ENCODE measurements around the gene PTH2. TPM values are rescaled to one million over a fixed set of nuclear protein-coding genes. Genes with fewer than 3 reads are reported as not detected.
"Not testable (repeated sequence)": the region's sequence is repeated elsewhere in the genome, so short reads cannot be mapped to it uniquely, and the experiment has no call there.

PTH2 gene
- polyA plus RNA-seq, 1 donor from 2014 or later = not detected

DNA sequence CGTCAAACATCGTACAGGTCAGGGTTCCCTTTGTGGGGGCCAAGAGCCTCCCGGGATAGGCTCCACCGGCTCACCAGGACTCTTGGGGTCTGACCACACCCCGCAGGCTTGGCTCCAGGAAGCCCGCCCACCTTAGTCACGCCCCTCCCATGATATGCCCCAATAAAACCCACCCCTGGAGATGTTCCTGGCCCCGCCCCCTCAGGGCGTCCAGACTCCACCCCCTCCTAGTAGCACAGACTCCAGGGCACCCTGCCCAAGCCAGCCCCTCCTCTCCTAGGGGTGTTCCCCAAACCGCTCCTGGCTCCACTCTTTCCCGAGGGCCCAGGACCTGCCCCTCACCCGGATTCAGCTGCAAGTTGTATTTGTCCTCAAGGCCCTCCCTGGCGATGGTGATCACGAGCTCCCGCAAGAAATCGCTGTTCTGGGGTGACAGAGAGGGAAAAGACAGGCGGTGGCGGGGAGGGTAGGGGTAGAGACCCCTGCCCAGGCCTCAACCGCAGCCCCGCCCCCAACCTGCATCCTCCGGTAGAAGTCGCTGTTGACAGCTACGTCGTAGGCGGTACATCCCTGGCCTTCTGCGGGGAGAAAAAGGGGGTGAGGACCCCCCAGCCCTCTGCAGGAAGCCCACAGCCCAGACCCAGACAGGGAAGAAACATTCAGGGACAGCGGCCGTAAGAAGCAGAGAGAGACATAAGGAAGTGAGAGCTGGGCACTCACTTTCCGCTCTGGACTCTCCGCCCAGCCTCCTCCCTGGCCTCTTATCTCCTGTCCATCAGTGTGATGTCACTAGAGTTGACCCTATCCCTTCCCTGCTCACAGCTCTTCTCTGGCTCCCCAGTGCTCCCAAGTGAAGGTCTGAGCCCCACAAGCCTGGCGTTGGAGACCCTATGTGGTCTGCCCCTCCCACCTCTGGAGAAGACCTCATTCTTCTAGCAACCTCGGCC lies 24.5 kb upstream of the PTH2 start:
- peaks cover 5% of the 10 kb centered on the region for H3K27me3 ChIP-seq (ENCODE audit: insufficient read depth, low read depth, low read length)
- H3K36me3 ChIP-seq (ENCODE audit: insufficient read depth, low read length) = no peaks in the 10 kb centered on the region
- no peak overlapping the region for H3K4me2 ChIP-seq (ENCODE audit: low read length)
- peaks cover 5% of the 10 kb centered on the region for H3F3A ChIP-seq (ENCODE audit: insufficient read depth, low read length, poor library complexity, severe bottlenecking)
- no peak for TF ChIP-seq TAF1 (IDR thresholded peaks at IDR 0.05; ENCODE audit: low read depth)
- no peak for TF ChIP-seq SMC3 (conservative IDR thresholded peaks at IDR 0.05; ENCODE audit: poor library complexity)
- no peak for TF ChIP-seq RAD21 (conservative IDR thresholded peaks at IDR 0.05)
- TF ChIP-seq EP300 (conservative IDR thresholded peaks at IDR 0.05; ENCODE audit: poor library complexity, severe bottlenecking) = no peak
- no peaks in the 10 kb centered on the region for H3K9me2 ChIP-seq (ENCODE audit: insufficient read depth, low read length)
- no peak overlapping the region for H3K9ac ChIP-seq (ENCODE audit: low read length)
- H3K9me3 ChIP-seq (ENCODE audit: low read length) = no peaks in the 10 kb centered on the region
- H3K27ac ChIP-seq (ENCODE audit: low read length) = no peak overlapping the region
- H2AFZ ChIP-seq (ENCODE audit: low read depth, low read length) = no peak overlapping the region
- no peaks in the 10 kb centered on the region for H4K20me1 ChIP-seq (ENCODE audit: insufficient read depth)
- H3K4me3 ChIP-seq (ENCODE audit: low read length) = no peak overlapping the region
- peaks cover 6% of the 10 kb centered on the region for H3K79me2 ChIP-seq (replicated peaks; ENCODE audit: insufficient read depth, low read length)

- Histone ChIP-seq H2AFZ (ENCODE audit: low read depth, low read length) (no peak overlapping the region), H3K27ac (ENCODE audit: low read length) (no peak overlapping the region), H3K4me3 (ENCODE audit: low read length) (no peak overlapping the region), H4K20me1 (ENCODE audit: insufficient read depth) (no peaks in the 10 kb centered on the region), H3K79me2 (replicated peaks; ENCODE audit: insufficient read depth, low read length) (peaks cover 6% of the 10 kb centered on the region), H3K36me3 (ENCODE audit: insufficient read depth, low read length) (no peaks in the 10 kb centered on the region), H3K9ac (ENCODE audit: low read length) (no peak overlapping the region), H3K9me3 (ENCODE audit: low read length) (no peaks in the 10 kb centered on the region), H3K27me3 (ENCODE audit: insufficient read depth, low read depth, low read length) (peaks cover 22% of the 10 kb centered on the region), H3K9me2 (ENCODE audit: insufficient read depth, low read length) (no peaks in the 10 kb centered on the region), H3F3A (ENCODE audit: insufficient read depth, low read length, poor library complexity, severe bottlenecking) (no peaks in the 10 kb centered on the region), H3K4me2 (ENCODE audit: low read length) (no peak overlapping the region)
- TF ChIP-seq, protein P1, sequence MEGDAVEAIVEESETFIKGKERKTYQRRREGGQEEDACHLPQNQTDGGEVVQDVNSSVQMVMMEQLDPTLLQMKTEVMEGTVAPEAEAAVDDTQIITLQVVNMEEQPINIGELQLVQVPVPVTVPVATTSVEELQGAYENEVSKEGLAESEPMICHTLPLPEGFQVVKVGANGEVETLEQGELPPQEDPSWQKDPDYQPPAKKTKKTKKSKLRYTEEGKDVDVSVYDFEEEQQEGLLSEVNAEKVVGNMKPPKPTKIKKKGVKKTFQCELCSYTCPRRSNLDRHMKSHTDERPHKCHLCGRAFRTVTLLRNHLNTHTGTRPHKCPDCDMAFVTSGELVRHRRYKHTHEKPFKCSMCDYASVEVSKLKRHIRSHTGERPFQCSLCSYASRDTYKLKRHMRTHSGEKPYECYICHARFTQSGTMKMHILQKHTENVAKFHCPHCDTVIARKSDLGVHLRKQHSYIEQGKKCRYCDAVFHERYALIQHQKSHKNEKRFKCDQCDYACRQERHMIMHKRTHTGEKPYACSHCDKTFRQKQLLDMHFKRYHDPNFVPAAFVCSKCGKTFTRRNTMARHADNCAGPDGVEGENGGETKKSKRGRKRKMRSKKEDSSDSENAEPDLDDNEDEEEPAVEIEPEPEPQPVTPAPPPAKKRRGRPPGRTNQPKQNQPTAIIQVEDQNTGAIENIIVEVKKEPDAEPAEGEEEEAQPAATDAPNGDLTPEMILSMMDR (IDR thresholded peaks at IDR 0.05; ENCODE audit: poor library complexity, severe bottlenecking) = no peak
- TF ChIP-seq MXI1 (conservative IDR thresholded peaks at IDR 0.05; ENCODE audit: poor library complexity, severe bottlenecking) = no peak
- no peak for TF ChIP-seq TAF1 (IDR thresholded peaks at IDR 0.05; ENCODE audit: low read depth)
- TF ChIP-seq, protein P2, sequence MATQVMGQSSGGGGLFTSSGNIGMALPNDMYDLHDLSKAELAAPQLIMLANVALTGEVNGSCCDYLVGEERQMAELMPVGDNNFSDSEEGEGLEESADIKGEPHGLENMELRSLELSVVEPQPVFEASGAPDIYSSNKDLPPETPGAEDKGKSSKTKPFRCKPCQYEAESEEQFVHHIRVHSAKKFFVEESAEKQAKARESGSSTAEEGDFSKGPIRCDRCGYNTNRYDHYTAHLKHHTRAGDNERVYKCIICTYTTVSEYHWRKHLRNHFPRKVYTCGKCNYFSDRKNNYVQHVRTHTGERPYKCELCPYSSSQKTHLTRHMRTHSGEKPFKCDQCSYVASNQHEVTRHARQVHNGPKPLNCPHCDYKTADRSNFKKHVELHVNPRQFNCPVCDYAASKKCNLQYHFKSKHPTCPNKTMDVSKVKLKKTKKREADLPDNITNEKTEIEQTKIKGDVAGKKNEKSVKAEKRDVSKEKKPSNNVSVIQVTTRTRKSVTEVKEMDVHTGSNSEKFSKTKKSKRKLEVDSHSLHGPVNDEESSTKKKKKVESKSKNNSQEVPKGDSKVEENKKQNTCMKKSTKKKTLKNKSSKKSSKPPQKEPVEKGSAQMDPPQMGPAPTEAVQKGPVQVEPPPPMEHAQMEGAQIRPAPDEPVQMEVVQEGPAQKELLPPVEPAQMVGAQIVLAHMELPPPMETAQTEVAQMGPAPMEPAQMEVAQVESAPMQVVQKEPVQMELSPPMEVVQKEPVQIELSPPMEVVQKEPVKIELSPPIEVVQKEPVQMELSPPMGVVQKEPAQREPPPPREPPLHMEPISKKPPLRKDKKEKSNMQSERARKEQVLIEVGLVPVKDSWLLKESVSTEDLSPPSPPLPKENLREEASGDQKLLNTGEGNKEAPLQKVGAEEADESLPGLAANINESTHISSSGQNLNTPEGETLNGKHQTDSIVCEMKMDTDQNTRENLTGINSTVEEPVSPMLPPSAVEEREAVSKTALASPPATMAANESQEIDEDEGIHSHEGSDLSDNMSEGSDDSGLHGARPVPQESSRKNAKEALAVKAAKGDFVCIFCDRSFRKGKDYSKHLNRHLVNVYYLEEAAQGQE (IDR thresholded peaks at IDR 0.05; ENCODE audit: borderline replicate concordance) = no peak
- TF ChIP-seq EP300 (conservative IDR thresholded peaks at IDR 0.05; ENCODE audit: poor library complexity, severe bottlenecking) = no peak
- no peak for TF ChIP-seq POLR2AphosphoS5 (IDR thresholded peaks at IDR 0.05)
- no peak for TF ChIP-seq RAD21 (conservative IDR thresholded peaks at IDR 0.05)
- no peak for TF ChIP-seq SMC3 (conservative IDR thresholded peaks at IDR 0.05; ENCODE audit: poor library complexity)
- TF ChIP-seq EZH2 (IDR thresholded peaks at IDR 0.05; ENCODE audit: borderline replicate concordance, insufficient read depth, low read length, poor library complexity, severe bottlenecking) = no peak
Observed at GRCh38 chr19:49445997-49446396, 22.8 kb upstream of the PTH2 start.

DNA sequence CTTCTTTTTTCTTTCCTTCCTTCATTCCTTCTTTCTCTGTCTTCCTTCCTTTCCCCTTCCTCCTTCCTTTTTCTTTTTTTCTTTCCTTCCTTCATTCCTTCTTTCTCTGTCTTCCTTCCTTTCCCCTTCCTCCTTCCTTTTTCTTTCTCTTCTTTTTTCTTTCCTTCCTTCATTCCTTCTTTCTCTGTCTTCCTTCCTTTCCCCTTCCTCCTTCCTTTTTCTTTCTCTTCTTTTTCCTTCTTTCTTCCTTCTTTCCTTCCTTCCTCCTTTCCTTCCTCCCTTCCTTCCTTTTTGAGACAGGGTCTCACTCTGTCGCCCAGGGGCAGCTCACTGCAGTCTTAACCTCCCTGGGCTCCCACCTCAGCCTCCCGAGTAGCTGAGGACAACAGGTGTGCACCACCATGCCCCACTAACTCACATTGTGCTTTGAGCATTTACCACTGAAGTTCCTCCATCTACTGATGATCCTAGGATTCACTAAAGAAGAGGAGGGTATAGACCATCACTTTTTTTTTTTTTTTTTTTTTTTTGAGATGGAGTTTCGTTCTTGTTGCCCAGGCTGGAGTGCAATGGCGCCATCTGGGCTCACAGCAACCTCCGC lies 21.0 kb upstream of the PTH2 start:
- not testable (repeated sequence) for H4K20me1 ChIP-seq (ENCODE audit: insufficient read depth); H3K36me3 ChIP-seq (ENCODE audit: insufficient read depth, low read length); H3K4me2 ChIP-seq (ENCODE audit: low read length); H3K9me2 ChIP-seq (ENCODE audit: insufficient read depth, low read length); H3K4me3 ChIP-seq (ENCODE audit: low read length); H2AFZ ChIP-seq (ENCODE audit: low read depth, low read length); H3K9ac ChIP-seq (ENCODE audit: low read length); H3K9me3 ChIP-seq (ENCODE audit: low read length); H3K27ac ChIP-seq (ENCODE audit: low read length); H3F3A ChIP-seq (ENCODE audit: insufficient read depth, low read length, poor library complexity, severe bottlenecking); H3K79me2 ChIP-seq (replicated peaks; ENCODE audit: insufficient read depth, low read length)
- H3K27me3 ChIP-seq (ENCODE audit: insufficient read depth, low read depth, low read length) = peaks cover 40% of the 10 kb centered on the region

All from neural cell (in vitro differentiated cells).